ENCODE measurements around the gene ALDH8A1. TPM values are rescaled to one million over a fixed set of nuclear protein-coding genes. Genes with fewer than 3 reads are reported as not detected.

The ALDH8A1 gene
- total RNA-seq, 1 experiment from 2014 or later, result not detected

- POLR2A ChIA-PET, result no interaction called here
- no peak for ATAC-seq
- no TSS peak for BruUV-seq (replicated peaks)
- Histone ChIP-seq H3K4me1 (ENCODE audit: control insufficient read depth, insufficient read depth, low read length) (no peaks in the 10 kb centered on the region), H3K9me3 (ENCODE audit: control insufficient read depth, insufficient read depth, low read depth, low read length) (no peaks in the 10 kb centered on the region), H3K27me3 (ENCODE audit: control insufficient read depth, insufficient read depth, low read length) (no peaks in the 10 kb centered on the region), H3K27ac (ENCODE audit: low read length) (no peak overlapping the region), H3K4me3 (ENCODE audit: low read depth in 2 of 2, low read length in 2 of 2) (no peak overlapping the region), H3K36me3 (ENCODE audit: control insufficient read depth, insufficient read depth, low read length) (no peaks in the 10 kb centered on the region)
- in situ Hi-C loops (cut with HindIII; ENCODE audit: low pct_unique_long_range_greater_than_20kb, low sequenced_read_pairs) (no loop called here), intact Hi-C loops (cut with micrococcal nuclease; ENCODE audit: unreplicated experiment) (no loop called here)
- no peak for DNase-seq (ENCODE audit: low read depth, low spot score)
- CTCF ChIA-PET, result interaction anchor here (0.6 kb wide), 1 partner anchor 14 kb away, joined by 3 read pairs; no protein-coding TSS in a partner anchor
- TF ChIP-seq SIN3A (IDR thresholded peaks at IDR 0.05; ENCODE audit: borderline replicate concordance, insufficient read depth, low read depth, low read length) (no peak), REST (IDR thresholded peaks at IDR 0.05; ENCODE audit: insufficient read depth in 1 of 2, low read depth in 2 of 2, low read length in 1 of 2) (no peak), CTCF (IDR thresholded peaks at IDR 0.05) (no peak), TCF7L2 (IDR thresholded peaks at IDR 0.05; ENCODE audit: low read depth, low read length) (no peak), POLR2AphosphoS5 (IDR thresholded peaks at IDR 0.05; ENCODE audit: low read depth, low read length) (no peak)
Measured at GRCh38 chr6:134884752-134885151, 65.1 kb downstream of the ALDH8A1 start.

GRCh38 chr6:134883314-134883713 lies 66.6 kb downstream of the ALDH8A1 start:
- DNase-seq (ENCODE audit: low read depth, low spot score), result no peak
- in situ Hi-C loops (cut with HindIII; ENCODE audit: low pct_unique_long_range_greater_than_20kb, low sequenced_read_pairs), result no loop called here
- ChIA-PET CTCF (interaction anchor here (0.8 kb wide), 1 partner anchor 57 kb away, joined by 5 read pairs; no protein-coding TSS in a partner anchor), POLR2A (interaction anchor here (0.5 kb wide), 1 partner anchor 37 kb away, joined by 5 read pairs; no protein-coding TSS in a partner anchor)
- intact Hi-C loops (cut with micrococcal nuclease; ENCODE audit: unreplicated experiment), result no loop called here
- Histone ChIP-seq H3K27me3 (ENCODE audit: control insufficient read depth, insufficient read depth, low read length) (no peaks in the 10 kb centered on the region), H3K4me3 (ENCODE audit: low read depth in 2 of 2, low read length in 2 of 2) (no peak overlapping the region), H3K4me1 (ENCODE audit: control insufficient read depth, insufficient read depth, low read length) (no peaks in the 10 kb centered on the region), H3K36me3 (ENCODE audit: control insufficient read depth, insufficient read depth, low read length) (no peaks in the 10 kb centered on the region), H3K27ac (ENCODE audit: low read length) (no peak overlapping the region), H3K9me3 (ENCODE audit: control insufficient read depth, insufficient read depth, low read depth, low read length) (no peaks in the 10 kb centered on the region)
- ATAC-seq, result no peak
- TF ChIP-seq TCF7L2 (IDR thresholded peaks at IDR 0.05; ENCODE audit: low read depth, low read length), result no peak
- TF ChIP-seq POLR2AphosphoS5 (IDR thresholded peaks at IDR 0.05; ENCODE audit: low read depth, low read length), result no peak
- TF ChIP-seq SIN3A (IDR thresholded peaks at IDR 0.05; ENCODE audit: borderline replicate concordance, insufficient read depth, low read depth, low read length), result no peak
- TF ChIP-seq REST (IDR thresholded peaks at IDR 0.05; ENCODE audit: insufficient read depth in 1 of 2, low read depth in 2 of 2, low read length in 1 of 2), result no peak
- no peak for TF ChIP-seq CTCF (IDR thresholded peaks at IDR 0.05)
- BruUV-seq (replicated peaks), result no TSS peak
